ENCODE data around the gene MPND. TPM values are rescaled to one million over a fixed set of nuclear protein-coding genes. Genes with fewer than 3 reads are reported as not detected.
A peak's percentile ranks its signal among the peaks of the same experiment; 100 is the strongest.

MPND gene
- total RNA-seq, 2 donors from 2014 or later = 12.5 to 18.2 TPM

- peak; percentile 85 for DNase-seq (ENCODE audit: low spot score)
- no peaks in the 10 kb centered on the region for H3K27me3 ChIP-seq (replicated peaks; ENCODE audit: insufficient read depth)
- H3K36me3 ChIP-seq = no peaks in the 10 kb centered on the region
- no peaks in the 10 kb centered on the region for H3K4me1 ChIP-seq (replicated peaks)
- peak within 1 kb of the TSS; percentile 39 to 56 for H3K4me3 ChIP-seq
- 37% methylated on average over 27 of the region's 27 CpGs for WGBS
- H3K9me3 ChIP-seq = no peaks in the 10 kb centered on the region
- H3K27ac ChIP-seq = peak within 1 kb of the TSS; percentile 87 to 94
- intact Hi-C loops (cut with DNase I) = no loop called here
- TF ChIP-seq POLR2AphosphoS5 (IDR thresholded peaks at IDR 0.05) = peak; percentile 83
- no peak for TF ChIP-seq CTCF (IDR thresholded peaks at IDR 0.05)
- peak; percentile 67 for TF ChIP-seq POLR2A (IDR thresholded peaks at IDR 0.05)
Measured at GRCh38 chr19:4338441-4339355, 4.7 kb upstream of the MPND start, which contains the start of gene STAP2. Gene STAP2 (minus strand): TSS chr19:4338827. CDS start chr19:4338753, 74 bp downstream.

GRCh38 chr19:4342314-4342614 lies 1.1 kb upstream of the MPND start:
- H3K4me3 ChIP-seq = peak overlapping the region; percentile 37 to 48
- H3K9me3 ChIP-seq = no peaks in the 10 kb centered on the region
- intact Hi-C loops (cut with DNase I) = loop anchor here (5.0 kb wide), 1 partner anchor 60 kb away; the partner anchor contains the start of genes CHAF1A and SH3GL1
- DNase-seq (ENCODE audit: low spot score) = no peak
- H3K27me3 ChIP-seq (replicated peaks; ENCODE audit: insufficient read depth) = no peaks in the 10 kb centered on the region
- H3K4me1 ChIP-seq (replicated peaks) = peaks cover 5% of the 10 kb centered on the region
- 2% methylated on average over 10 of the region's 10 CpGs for WGBS
- H3K27ac ChIP-seq = peak overlapping the region; percentile 93
- H3K36me3 ChIP-seq = no peaks in the 10 kb centered on the region
- no peak for TF ChIP-seq CTCF (IDR thresholded peaks at IDR 0.05)
- no peak for TF ChIP-seq POLR2A (IDR thresholded peaks at IDR 0.05)
- no peak for TF ChIP-seq POLR2AphosphoS5 (IDR thresholded peaks at IDR 0.05)

- peak overlapping the region; percentile 65 to 97 for H3K4me3 ChIP-seq
- TF ChIP-seq POLR2AphosphoS5 (IDR thresholded peaks at IDR 0.05) (peak; percentile 99), POLR2A (IDR thresholded peaks at IDR 0.05) (peak; percentile 96), CTCF (IDR thresholded peaks at IDR 0.05) (peak in 1 of 4 experiments; percentile 43)
- peaks cover 5% of the 10 kb centered on the region for H3K4me1 ChIP-seq (replicated peaks)
- 0% methylated on average over 39 of the region's 39 CpGs for WGBS
- no peaks in the 10 kb centered on the region for H3K36me3 ChIP-seq
- intact Hi-C loops (cut with DNase I) = loop anchor here (5.0 kb wide), 1 partner anchor 60 kb away; the partner anchor contains the start of genes CHAF1A and SH3GL1
- H3K27me3 ChIP-seq (replicated peaks; ENCODE audit: insufficient read depth) = no peaks in the 10 kb centered on the region
- H3K27ac ChIP-seq = peak overlapping the region; percentile 93
- no peaks in the 10 kb centered on the region for H3K9me3 ChIP-seq
- peak; percentile 99 for DNase-seq (ENCODE audit: low spot score)
Measured at GRCh38 chr19:4342615-4343369, 570 bp upstream of the MPND start.

- WGBS = 88% methylated on average over 15 of the region's 15 CpGs
- TF ChIP-seq POLR2A (IDR thresholded peaks at IDR 0.05) (no peak), POLR2AphosphoS5 (IDR thresholded peaks at IDR 0.05) (no peak), CTCF (IDR thresholded peaks at IDR 0.05) (no peak)
- Histone ChIP-seq H3K27ac (no peak overlapping the region), H3K9me3 (no peaks in the 10 kb centered on the region), H3K36me3 (no peaks in the 10 kb centered on the region), H3K4me3 (no peak overlapping the region), H3K4me1 (replicated peaks) (peaks cover 5% of the 10 kb centered on the region), H3K27me3 (replicated peaks; ENCODE audit: insufficient read depth) (no peaks in the 10 kb centered on the region)
- no peak for DNase-seq (ENCODE audit: low spot score)
- intact Hi-C loops (cut with DNase I) = no loop called here
Measured at GRCh38 chr19:4345342-4346019, 2.1 kb downstream of the MPND start.
